IMR-90 (cell line): ENCODE measurements around the gene HYOU1. TPM values are rescaled to one million over a fixed set of nuclear protein-coding genes. Genes with fewer than 3 reads are reported as not detected.

ENCODE experiments used
- ATAC-seq: fragments of 200-7000 bp; cut with Tn5 transposase; 2 replicates; pipeline ENCODE4 v1.9.1; 2020; ENCODE audit warnings: low read depth, mild to moderate bottlenecking, moderate library complexity
- BruUV-seq: library from RNA; stranded (reverse); fragments of 400-500 nt; replicated peaks from 2 replicates; lab custom pipeline; 2021; lab: Mats Ljungman, UMichigan
- CTCF ChIA-PET: fragments of 300-600 bp; formaldehyde crosslinking; extraction: SDS; loops from one replicate; lab custom pipeline; 2021; ENCODE audit warnings: antibody characterized with exemption; lab: Yijun Ruan, JAX
- POLR2A ChIA-PET: fragments of 300-600 bp; sonication (Branson Sonifier 250); formaldehyde crosslinking; loops from one replicate; lab custom pipeline; 2022; ENCODE audit warnings: antibody characterized with exemption; ENCODE audit not compliant: unreplicated experiment; lab: Charles Lee
- DNase-seq: peaks from one replicate; pipeline ENCODE4 v3.0.0; 2013
- H2AFZ ChIP-seq: replicated peaks from 2 replicates; pipeline ENCODE3; 2013; ENCODE audit warnings: low read length, mild to moderate bottlenecking; ENCODE audit not compliant: poor library complexity
- H2AK5ac ChIP-seq: 2 replicates; pipeline ENCODE4 v1.6.1; 2013; ENCODE audit warnings: low read depth, low read length, inconsistent platforms
- H2AK9ac ChIP-seq: replicated peaks from 2 replicates; pipeline ENCODE3; 2013; ENCODE audit warnings: mild to moderate bottlenecking, low read depth, low read length, moderate library complexity; ENCODE audit not compliant: poor library complexity
- H2BK120ac ChIP-seq: 2 replicates; pipeline ENCODE4 v1.6.1; 2013; ENCODE audit warnings: low read depth, low read length, inconsistent platforms
- H2BK15ac ChIP-seq: 3 replicates; pipeline ENCODE4 v1.6.1; 2013; ENCODE audit warnings: low read depth, low read length, inconsistent platforms
- H2BK20ac ChIP-seq: 2 replicates; pipeline ENCODE4 v1.6.1; 2013; ENCODE audit warnings: low read depth, mild to moderate bottlenecking, inconsistent platforms, low read length, moderate library complexity
- H2BK5ac ChIP-seq: 2 replicates; pipeline ENCODE4 v1.6.1; 2013; ENCODE audit warnings: mild to moderate bottlenecking, low read depth, low read length, inconsistent platforms; ENCODE audit not compliant: poor library complexity, severe bottlenecking
- H3K14ac ChIP-seq: replicated peaks from 2 replicates; pipeline ENCODE4 v1.6.1; 2013; ENCODE audit warnings: low read depth, low read length, inconsistent platforms
- H3K18ac ChIP-seq: 2 replicates; pipeline ENCODE4 v1.6.1; 2013; ENCODE audit warnings: low read depth, low read length, control low read depth
- H3K23ac ChIP-seq: 2 replicates; pipeline ENCODE4 v1.6.1; 2013; ENCODE audit warnings: low read depth, low read length, inconsistent platforms
- H3K27ac ChIP-seq: 2 replicates; pipeline ENCODE4 v1.5.1; 2013; ENCODE audit warnings: mild to moderate bottlenecking, control low read depth, low read length; ENCODE audit not compliant: insufficient read depth
- H3K27me3 ChIP-seq: 2 replicates; pipeline ENCODE4 v1.6.1; 2013; ENCODE audit warnings: low read length; ENCODE audit not compliant: control insufficient read depth, insufficient read depth
- H3K36me3 ChIP-seq: 2 replicates; pipeline ENCODE4 v1.6.1; 2013; ENCODE audit warnings: low read length, mixed read lengths; ENCODE audit not compliant: control insufficient read depth, insufficient read depth
- H3K4ac ChIP-seq: 2 replicates; pipeline ENCODE4 v1.6.1; 2013; ENCODE audit warnings: low read depth, low read length, inconsistent platforms
- H3K4me1 ChIP-seq: 2 replicates; pipeline ENCODE4 v1.6.1; 2013; ENCODE audit warnings: low read length, mixed read lengths; ENCODE audit not compliant: control insufficient read depth, insufficient read depth
- H3K4me2 ChIP-seq: 2 replicates; pipeline ENCODE4 v1.6.1; 2013; ENCODE audit warnings: low read depth, mild to moderate bottlenecking, control low read depth, low read length, moderate library complexity
- H3K4me3 ChIP-seq: 2 replicates; pipeline ENCODE4 v1.5.1; 2013; ENCODE audit warnings: low read depth, mild to moderate bottlenecking, control low read depth, low read length, moderate library complexity; ENCODE audit not compliant: insufficient read depth
- H3K56ac ChIP-seq: 2 replicates; pipeline ENCODE4 v1.6.1; 2013; ENCODE audit warnings: low read length, inconsistent platforms; ENCODE audit not compliant: insufficient read depth; ENCODE audit errors: extremely low read depth
- H3K79me1 ChIP-seq, 2 experiments: 2 replicates each; pipeline ENCODE4 v1.6.1; 2013; ENCODE audit warnings: low read length in 2 of 2, inconsistent platforms in 1 of 2, low read depth in 1 of 2
- H3K9ac ChIP-seq: 2 replicates; pipeline ENCODE4 v1.6.1; 2013; ENCODE audit warnings: low read depth, low read length, control low read depth
- H3K9me1 ChIP-seq: 2 replicates; pipeline ENCODE4 v1.6.1; 2013; ENCODE audit warnings: low read length, inconsistent platforms; ENCODE audit not compliant: insufficient read depth
- H3K9me3 ChIP-seq: 2 replicates; pipeline ENCODE4 v1.6.1; 2013; ENCODE audit warnings: low read length; ENCODE audit not compliant: control insufficient read depth, insufficient read depth
- H4K20me1 ChIP-seq: 2 replicates; pipeline ENCODE4 v1.6.1; 2013; ENCODE audit warnings: low read length, inconsistent platforms; ENCODE audit not compliant: insufficient read depth
- H4K5ac ChIP-seq: 2 replicates; pipeline ENCODE4 v1.6.1; 2013; ENCODE audit warnings: mild to moderate bottlenecking, low read depth, low read length, control low read depth
- H4K8ac ChIP-seq, 2 experiments: 2 replicates each; pipeline ENCODE4 v1.6.1; 2013; ENCODE audit warnings: low read depth in 2 of 2, low read length in 2 of 2, control low read depth in 1 of 2, inconsistent platforms in 1 of 2
- H4K91ac ChIP-seq: 2 replicates; pipeline ENCODE4 v1.6.1; 2013; ENCODE audit warnings: low read depth, low read length, inconsistent platforms; ENCODE audit not compliant: insufficient read depth
- FOS ChIP-seq: fragments of 150-350 bp; IDR thresholded peaks from 2 replicates; pipeline ENCODE4 v1.6.1; 2016; ENCODE audit warnings: low read depth, low read length
- MXI1 ChIP-seq: IDR thresholded peaks from 2 replicates; pipeline ENCODE4 v1.6.1; 2012; ENCODE audit warnings: low read depth, mild to moderate bottlenecking, low read length, moderate library complexity, borderline replicate concordance
- RAD21 ChIP-seq: IDR thresholded peaks from 2 replicates; pipeline ENCODE4 v1.6.1; 2012; ENCODE audit warnings: low read length, improper control_type of control experiment
- SMC3 ChIP-seq: fragments of 150-350 bp; IDR thresholded peaks from 2 replicates; pipeline ENCODE4 v1.6.1; 2016; ENCODE audit warnings: low read depth, mild to moderate bottlenecking, antibody characterized with exemption, low read length, moderate library complexity
- WGBS, 2 experiments: methylation state at CpG; one replicate each; pipeline versions ENCODE4 v1.1.5 to v1.1.7; 2013; ENCODE audit warnings: missing lambda C conversion rate in 2 of 2; ENCODE audit not compliant: insufficient read length in 1 of 2; ENCODE audit errors: extremely low coverage in 2 of 2; 5-methylcytosine and 5-hydroxymethylcytosine counted together
- dilution Hi-C: fragments of 300-500 bp; cut with HindIII; formaldehyde crosslinking; loops from one replicate; pipeline ENCODE4 v1.14.3; 2018; ENCODE audit warnings: low sequenced_read_pairs; ENCODE audit not compliant: unreplicated experiment
- in situ Hi-C: fragments of 300-500 bp; cut with MboI; formaldehyde crosslinking; loops from 3 replicates; pipeline ENCODE4 v1.14.3; 2019; ENCODE audit warnings: low sequenced_read_pairs, inconsistent platforms, mixed read lengths
- intact Hi-C: fragments of 100-400 bp; cut with micrococcal nuclease; formaldehyde crosslinking; loops from 2 replicates; pipeline ENCODE4 v1.10.0; 2022
- polyA plus RNA-seq, 3 experiments: library from polyadenylated mRNA; depleted of rRNA; stranded (reverse); fragments of >200 nt; gene quantifications; 2 replicates each; pipeline ENCODE4 v1.2.3, GENCODE V29; 2012; ENCODE audit warnings: low replicate concordance in 1 of 3
- total RNA-seq: library from RNA; depleted of rRNA; stranded (reverse); fragments of >200 nt; gene quantifications from 2 replicates; pipeline ENCODE4 v1.2.3, GENCODE V29; 2012

HYOU1 gene
- total and polyA plus RNA-seq, 2 of the 4 experiments (the other 2 are of a cell fraction): 117 to 181 TPM

DNA sequence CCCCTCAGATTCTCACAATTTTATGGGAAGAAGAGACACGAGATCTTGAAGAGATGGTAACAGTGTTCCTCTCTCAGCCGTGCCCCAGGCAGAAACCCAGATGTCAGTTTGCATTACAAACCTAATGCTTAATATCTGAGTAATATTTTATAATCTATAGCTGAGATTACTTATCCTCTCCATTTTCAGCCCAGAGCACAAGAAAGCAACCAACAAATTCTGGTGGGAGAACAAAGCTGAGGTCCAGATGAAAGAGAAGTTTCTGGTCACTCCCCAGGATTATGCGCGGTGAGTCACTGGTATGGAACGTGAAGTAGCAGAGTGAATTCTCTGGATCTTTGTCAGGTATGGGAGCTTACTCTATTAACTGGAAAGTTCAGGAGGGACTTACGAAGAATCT, 58.2 kb downstream of the HYOU1 start:
- peak overlapping the region; percentile 74; the same call in 1 of the 2 replicates for H4K91ac ChIP-seq
- in situ Hi-C loops (no loop called here), dilution Hi-C loops (no loop called here), intact Hi-C loops (no loop called here)
- H3K4ac ChIP-seq: peak overlapping the region; percentile 80
- peak overlapping the region; percentile 93 for H2AFZ ChIP-seq
- no CpG with 5 or more reads among the region's 6 CpGs for WGBS, 2 experiments
- H3K14ac ChIP-seq: peak overlapping the region; percentile 67
- H3K4me3 ChIP-seq: peak overlapping the region; percentile 83
- H3K27me3 ChIP-seq: no peaks in the 10 kb centered on the region
- H3K4me2 ChIP-seq: peak overlapping the region; percentile 98
- ChIA-PET POLR2A (no interaction called here), CTCF (no interaction called here)
- peaks cover 8% of the 10 kb centered on the region for H3K9me1 ChIP-seq
- TSS peak; percentile 39 for BruUV-seq
- peak overlapping the region; percentile 93 for H3K23ac ChIP-seq
- peaks cover 7% of the 10 kb centered on the region for H3K4me1 ChIP-seq
- H4K8ac ChIP-seq: peak overlapping the region; percentile 61 to 93
- H2BK5ac ChIP-seq: peak overlapping the region; percentile 77
- H2AK5ac ChIP-seq: peak overlapping the region; percentile 71; the same call in 1 of the 2 replicates
- H3K18ac ChIP-seq: no peak overlapping the region
- peak overlapping the region; percentile 49 for H3K56ac ChIP-seq
- peak overlapping the region; percentile 68; the same call in 1 of the 3 replicates for H2BK15ac ChIP-seq
- H3K79me1 ChIP-seq: peaks cover 22 to 61% of the 10 kb centered on the region in 2 experiments
- DNase-seq (peak; percentile 72), ATAC-seq (no peak)
- H3K27ac ChIP-seq: peak overlapping the region; percentile 64
- H2AK9ac ChIP-seq: peak overlapping the region; percentile 94
- H2BK120ac ChIP-seq: no peak overlapping the region
- H3K36me3 ChIP-seq: peaks cover 11% of the 10 kb centered on the region
- no peaks in the 10 kb centered on the region for H3K9me3 ChIP-seq
- H3K9ac ChIP-seq: peak overlapping the region; percentile 71
- H4K5ac ChIP-seq: peak overlapping the region; percentile 44; the same call in 1 of the 2 replicates
- TF ChIP-seq FOS (peak; percentile 30; the same call in 1 of the 2 replicates), RAD21 (no peak), MXI1 (no peak), SMC3 (no peak)
- H2BK20ac ChIP-seq: 0 out of 2 replicates have a peak overlapping the region, but pooled peaks have one; percentile 27
- H4K20me1 ChIP-seq: no peaks in the 10 kb centered on the region
